SHP77 (cell line): ENCODE data around the gene TSPAN2.

Experiments used
- DNase-seq, 2 experiments: peaks; one replicate each; lab custom pipeline; 2025; lab: John Stamatoyannopoulos, UW

TSPAN2 gene

DNA sequence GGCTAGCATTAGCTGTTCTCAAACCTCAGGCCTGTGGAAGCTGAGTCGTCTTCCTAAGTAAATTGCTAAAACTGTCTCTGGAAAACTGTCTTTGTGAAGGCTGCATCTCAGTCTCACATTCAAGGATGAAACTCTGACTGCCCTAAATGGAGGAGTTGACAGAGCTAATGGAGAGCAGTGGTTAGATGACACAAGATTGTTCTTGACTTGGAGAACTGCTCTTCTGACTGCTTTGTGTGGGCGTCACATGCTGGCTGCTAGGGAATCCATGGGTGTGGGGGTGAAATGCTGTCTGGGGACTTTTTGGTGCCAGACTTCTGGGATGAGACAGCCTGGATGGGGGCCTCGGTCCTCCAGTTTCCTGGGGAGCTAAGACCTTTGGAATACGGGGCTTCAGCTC lies 24.5 kb upstream of the TSPAN2 start:
- no peak for DNase-seq

GRCh38 chr1:115112496-115113375 lies 23.4 kb upstream of the TSPAN2 start:
- peak in 1 of 2 experiments; percentile 3 for DNase-seq

DNA sequence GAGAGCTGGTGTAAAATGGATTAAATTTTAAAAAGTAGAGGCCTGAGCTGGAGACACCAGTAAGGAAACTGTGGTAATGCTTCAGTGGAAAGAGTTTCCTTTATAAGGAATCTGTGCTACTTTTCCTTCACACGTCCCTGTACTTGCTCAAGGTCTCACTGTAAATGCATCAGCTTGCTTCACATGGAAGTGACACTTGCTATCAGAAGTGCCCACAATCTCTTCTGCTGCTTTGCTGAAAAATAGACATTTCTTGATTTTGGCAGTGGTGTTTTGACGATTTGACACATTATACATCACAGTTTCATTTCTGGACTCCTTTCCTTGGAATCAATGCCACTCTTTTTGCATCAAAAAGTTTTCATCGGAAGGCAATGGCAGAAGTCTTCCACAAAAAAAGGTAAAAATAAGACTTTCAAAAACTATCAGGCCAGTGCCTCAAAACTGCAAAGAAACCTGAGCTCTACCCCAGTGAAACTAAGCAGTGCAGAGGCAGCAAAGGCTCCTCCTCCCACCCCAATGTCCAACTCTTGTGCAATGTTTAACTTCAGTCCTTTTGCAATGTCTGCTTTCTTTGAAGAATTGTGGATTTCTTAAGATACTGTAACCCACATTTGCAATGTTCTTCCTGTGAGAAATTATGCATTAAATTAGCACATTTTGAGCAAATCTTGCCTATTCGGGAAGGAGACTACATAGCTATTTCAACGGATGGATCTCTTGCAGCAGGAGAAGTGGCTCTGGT lies 18.4 kb upstream of the TSPAN2 start:
- no peak for DNase-seq

DNA sequence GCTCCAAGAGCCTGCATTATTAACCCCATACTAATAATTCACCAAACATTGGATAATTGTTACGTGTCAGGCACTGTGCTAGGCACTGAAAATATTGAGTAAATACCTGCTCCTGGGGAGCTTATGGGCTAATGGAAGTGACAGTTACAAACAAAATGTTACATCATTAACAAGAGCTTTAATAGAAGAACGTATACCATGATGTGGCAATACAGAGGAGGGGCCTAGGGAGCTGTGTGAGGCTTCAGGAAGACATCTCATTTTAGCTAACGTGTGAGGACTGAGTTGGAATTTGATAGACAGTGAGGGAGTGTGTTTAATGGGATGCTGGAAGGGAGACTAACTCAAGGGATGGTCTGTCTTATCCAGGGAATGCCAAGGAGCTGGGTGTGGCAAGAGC lies 16.5 kb upstream of the TSPAN2 start:
- DNase-seq, result no peak

- DNase-seq, result no peak
These were observed 10.4 kb upstream of the TSPAN2 start for GRCh38 chr1:115099693-115100050.

GRCh38 chr1:115098979-115099692 lies 9.8 kb upstream of the TSPAN2 start:
- peak; percentile 8 to 17 for DNase-seq

DNA sequence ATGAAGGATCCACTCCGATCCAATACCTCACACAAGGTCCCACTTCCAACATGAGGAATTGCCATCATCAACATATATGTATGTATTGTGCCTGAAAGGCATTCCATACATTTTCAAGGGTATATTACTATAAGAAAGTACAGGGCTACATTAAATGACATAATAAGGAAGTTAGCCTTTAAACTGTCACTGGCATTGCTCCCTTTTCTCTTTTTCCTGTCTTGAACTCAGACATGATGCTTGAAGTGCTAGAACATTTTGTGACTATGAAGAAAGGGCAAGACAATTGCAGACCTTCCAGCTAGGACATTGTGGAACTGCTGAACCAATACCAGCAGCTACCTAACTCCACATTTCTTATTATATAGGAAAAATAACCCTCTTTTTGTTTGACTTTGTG lies 2.9 kb upstream of the TSPAN2 start:
- DNase-seq, result no peak

DNA sequence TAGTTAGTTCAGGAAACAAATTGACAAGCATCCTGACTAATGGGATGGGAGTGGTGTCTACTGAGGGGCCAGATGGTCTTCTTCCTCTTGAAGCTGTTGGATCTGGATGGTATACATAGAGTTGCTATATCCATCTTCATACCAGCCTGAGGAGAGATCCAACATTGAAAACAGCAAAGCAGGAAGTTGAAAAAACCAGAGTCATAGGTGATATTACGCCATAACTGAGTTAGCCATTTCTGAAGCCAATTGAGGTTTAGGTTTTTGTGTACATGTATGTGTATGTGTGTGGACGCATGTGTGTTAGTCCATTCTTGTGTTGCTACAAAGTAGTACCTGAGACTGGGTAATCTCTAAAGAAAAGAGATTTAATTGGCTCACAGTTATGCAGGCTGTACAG lies 2.3 kb upstream of the TSPAN2 start:
- no peak for DNase-seq

GRCh38 chr1:115090956-115091355 lies 1.7 kb upstream of the TSPAN2 start:
- DNase-seq, result no peak

DNA sequence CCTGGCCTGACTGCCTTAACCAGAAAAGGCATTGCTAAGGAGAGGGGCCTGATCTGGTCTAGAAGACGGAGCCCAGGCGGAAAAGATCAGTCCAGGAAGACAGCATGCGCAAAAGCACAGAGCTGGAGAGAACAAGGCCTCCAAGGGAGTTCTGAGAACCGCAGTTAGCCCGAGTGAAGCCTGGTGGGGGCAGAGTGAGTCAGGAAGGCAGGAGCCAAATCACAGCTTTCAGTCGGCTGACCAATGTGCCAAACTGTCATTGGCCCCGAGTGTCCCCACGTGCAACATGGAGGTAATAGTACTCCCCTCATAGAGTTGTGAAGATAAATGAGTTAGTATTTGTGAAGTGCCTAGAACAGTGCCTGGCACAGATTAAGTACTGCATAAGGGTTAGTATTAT lies 1.2 kb upstream of the TSPAN2 start:
- no peak for DNase-seq

DNA sequence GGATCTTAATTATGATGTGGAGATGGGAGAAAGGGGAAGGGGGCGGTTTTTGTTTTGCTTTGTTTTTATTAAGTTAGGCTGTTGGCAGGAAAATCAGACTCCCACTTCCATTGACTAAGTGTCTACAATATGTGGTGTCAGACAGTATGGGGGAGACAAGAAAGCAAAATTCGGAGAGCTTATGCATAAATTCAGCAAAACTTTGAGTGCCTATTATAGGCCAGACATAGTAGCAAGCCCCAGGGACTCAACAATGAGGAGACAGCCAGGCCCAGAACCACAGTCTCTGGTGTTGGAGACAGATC lies 835 bp upstream of the TSPAN2 start:
- no peak for DNase-seq

GRCh38 chr1:115088871-115089419 lies 358 bp downstream of the TSPAN2 start:
- no peak for DNase-seq

GRCh38 chr1:115088115-115088778 lies 1.1 kb downstream of the TSPAN2 start:
- no peak for DNase-seq

- no peak for DNase-seq
These were observed 3.0 kb downstream of the TSPAN2 start for GRCh38 chr1:115086176-115086830.

DNA sequence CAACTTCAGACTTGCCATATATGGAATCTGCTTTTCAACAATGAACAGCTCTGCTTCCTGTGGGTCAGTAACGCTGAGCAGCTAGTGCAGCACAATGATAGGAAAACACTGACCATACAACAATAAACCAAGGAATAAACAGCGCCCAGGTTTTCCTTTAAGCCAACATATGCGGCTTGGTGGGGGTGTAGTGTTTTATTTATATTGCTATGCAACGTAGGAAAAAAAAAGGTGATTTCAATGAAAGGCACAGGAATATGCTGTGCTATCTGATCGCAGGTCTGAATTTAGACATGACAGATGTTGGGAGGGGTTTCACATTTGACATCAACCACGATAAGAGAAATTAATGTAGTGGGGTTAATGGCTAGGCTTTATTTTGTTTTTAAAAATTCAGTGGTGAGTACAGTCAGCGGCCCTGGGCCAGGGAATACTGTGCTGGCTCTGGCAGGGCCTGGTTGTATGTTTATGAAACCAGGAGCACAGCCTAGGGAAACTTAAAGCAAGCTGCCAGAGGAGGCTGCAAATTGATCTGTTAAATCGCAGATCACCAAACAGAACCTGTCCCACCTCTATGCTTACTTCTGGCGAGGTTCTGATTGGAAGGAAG lies 4.3 kb downstream of the TSPAN2 start:
- DNase-seq, result no peak

- no peak for DNase-seq
These were observed 6.4 kb downstream of the TSPAN2 start for GRCh38 chr1:115082949-115083348.

- DNase-seq, result no peak
These were observed 10.6 kb downstream of the TSPAN2 start for GRCh38 chr1:115078708-115079107.

- DNase-seq, result no peak
These were observed 11.3 kb downstream of the TSPAN2 start for GRCh38 chr1:115077984-115078330.

DNA sequence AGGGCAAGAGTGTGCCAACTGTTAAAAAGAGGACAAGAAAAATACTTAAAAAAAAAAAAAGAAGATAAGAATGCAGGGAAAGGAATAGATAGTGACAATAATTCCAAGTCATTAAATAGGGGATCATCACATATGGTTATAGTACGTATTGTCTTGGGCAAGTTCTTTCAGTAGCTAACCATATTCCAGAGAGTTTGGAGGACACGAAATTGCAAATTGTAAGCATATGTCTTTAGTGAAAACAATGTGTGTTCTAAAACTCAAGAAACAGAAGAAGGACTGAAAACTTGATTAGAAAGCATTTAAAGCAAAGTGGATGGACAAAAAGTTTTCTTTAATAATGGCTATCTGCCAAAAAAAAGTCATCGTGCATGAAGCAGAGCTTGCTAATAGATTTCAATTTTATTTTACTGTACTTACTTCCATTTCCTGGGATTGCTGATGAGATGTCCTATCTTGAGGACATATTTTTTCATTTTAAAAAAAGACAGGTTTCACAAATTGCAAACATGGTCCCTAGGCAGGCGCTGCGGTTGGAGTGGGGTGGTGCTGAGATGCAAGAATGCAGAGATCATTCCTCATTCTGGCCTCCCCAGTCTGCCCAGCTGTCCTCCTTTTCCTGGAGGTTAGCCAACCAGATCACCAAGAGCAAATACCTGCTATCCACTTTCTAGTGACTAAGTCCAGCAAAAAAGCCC lies 11.9 kb downstream of the TSPAN2 start:
- no peak for DNase-seq

DNA sequence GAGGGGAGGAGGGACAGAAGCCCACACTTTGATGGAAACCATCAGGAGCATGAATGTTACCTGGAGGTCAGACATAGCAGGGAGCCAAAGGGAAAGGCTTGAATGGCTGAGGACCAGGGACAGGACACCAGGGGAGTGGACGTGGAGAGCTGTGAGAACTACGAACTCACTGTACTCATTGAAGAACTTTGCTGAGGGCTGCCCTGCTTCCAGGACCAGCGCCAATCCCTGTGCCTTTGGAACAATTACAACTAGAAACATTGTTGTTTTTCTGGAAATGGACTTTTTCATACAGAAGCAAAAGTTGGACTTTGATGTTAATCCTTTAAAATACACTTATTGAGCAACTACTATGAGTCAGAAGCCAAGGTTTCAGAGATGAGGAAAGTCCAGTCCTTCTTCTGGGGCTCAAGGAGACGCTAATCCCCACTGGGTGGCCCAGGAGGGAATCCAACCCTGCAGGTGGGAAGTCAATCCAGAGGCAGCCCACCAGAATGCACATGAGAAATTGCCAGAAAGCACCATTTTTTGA lies 12.9 kb downstream of the TSPAN2 start:
- no peak for DNase-seq
